ENCODE results near the gene RAB26.

The RAB26 gene

GRCh38 chr16:2143878-2144485, 4.4 kb upstream of the RAB26 start:
- no peak for DNase-seq (ENCODE audit: low spot score)

- DNase-seq (ENCODE audit: low spot score): no peak
Observed at GRCh38 chr16:2145843-2146242, 2.6 kb upstream of the RAB26 start.

- no peak for DNase-seq (ENCODE audit: low spot score)
Observed at GRCh38 chr16:2147378-2147777, 1.0 kb upstream of the RAB26 start.

- DNase-seq (ENCODE audit: low spot score): peak; percentile 43
Observed at GRCh38 chr16:2148714-2149629, 547 bp downstream of the RAB26 start.

GRCh38 chr16:2149630-2150417, 1.4 kb downstream of the RAB26 start:
- DNase-seq (ENCODE audit: low spot score): peak; percentile 63

GRCh38 chr16:2150418-2151187, 2.2 kb downstream of the RAB26 start:
- DNase-seq (ENCODE audit: low spot score): peak; percentile 54

- peak; percentile 41 for DNase-seq (ENCODE audit: low spot score)
Observed at GRCh38 chr16:2151188-2152091, 3.0 kb downstream of the RAB26 start.

- peak; percentile 47 for DNase-seq (ENCODE audit: low spot score)
Observed at GRCh38 chr16:2152695-2153506, 4.5 kb downstream of the RAB26 start.

- no peak for DNase-seq (ENCODE audit: low spot score)
Observed at GRCh38 chr16:2154533-2155090, 6.2 kb downstream of the RAB26 start.

- peak; percentile 100 for DNase-seq (ENCODE audit: low spot score)
Observed at GRCh38 chr16:2155091-2155950, 6.9 kb downstream of the RAB26 start, which contains the start of gene TRAF7. Gene TRAF7, plus strand, starts transcription at chr16:2155782. Its CDS starts 8,139 bp downstream, at chr16:2163921.

GRCh38 chr16:2155977-2156848, 7.8 kb downstream of the RAB26 start:
- DNase-seq (ENCODE audit: low spot score): peak; percentile 48

- no peak for DNase-seq (ENCODE audit: low spot score)
Observed at GRCh38 chr16:2156849-2157224, 8.4 kb downstream of the RAB26 start.

- no peak for DNase-seq (ENCODE audit: low spot score)
Observed at GRCh38 chr16:2157480-2158261, 9.2 kb downstream of the RAB26 start.

- DNase-seq (ENCODE audit: low spot score): no peak
Observed at GRCh38 chr16:2158262-2158638, 9.8 kb downstream of the RAB26 start.

- no peak for DNase-seq (ENCODE audit: low spot score)
Observed at GRCh38 chr16:2159175-2159838, 10.9 kb downstream of the RAB26 start.

- DNase-seq (ENCODE audit: low spot score): no peak
Observed at GRCh38 chr16:2160915-2161551, 12.6 kb downstream of the RAB26 start.
